Lung microvascular endothelial cell (primary cell): ENCODE measurements around the gene FRY. TPM values are rescaled to one million over a fixed set of nuclear protein-coding genes. Genes with fewer than 3 reads are reported as not detected.

Experiments
- DNase-seq, 2 donors: peaks; one replicate each; pipeline versions ENCODE4 v3.0.0 to v3.0.0-alpha.2; 2010; ENCODE audit warnings: low read depth in 2 of 2
- total RNA-seq: library from RNA; depleted of rRNA; stranded (reverse); fragments of >200 nt; gene quantifications from 2 replicates; pipeline ENCODE4 v1.2.1, GENCODE V29; 2014

FRY gene
- total RNA-seq, 1 donor from 2014 or later = 156 TPM

DNA sequence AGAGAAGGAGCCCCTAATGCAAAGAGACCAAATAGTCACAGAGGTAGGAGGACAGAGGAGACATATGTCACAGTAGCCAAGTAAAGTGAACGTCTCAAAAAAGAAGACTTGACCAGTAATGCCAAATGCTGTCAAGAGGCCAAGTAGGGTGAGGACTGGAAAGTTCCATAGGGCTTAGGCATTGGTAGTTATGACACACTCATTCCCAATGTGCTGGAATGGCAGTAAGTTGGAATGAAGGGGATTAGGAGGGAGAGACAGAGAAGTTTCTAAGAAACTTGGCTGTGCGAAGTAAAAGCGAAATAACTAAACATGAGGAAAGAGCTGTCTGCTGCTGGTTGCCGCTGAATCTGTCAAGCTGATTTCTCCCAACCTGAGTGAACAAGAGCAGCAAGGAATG, 14.9 kb upstream of the FRY start:
- no peak for DNase-seq

DNA sequence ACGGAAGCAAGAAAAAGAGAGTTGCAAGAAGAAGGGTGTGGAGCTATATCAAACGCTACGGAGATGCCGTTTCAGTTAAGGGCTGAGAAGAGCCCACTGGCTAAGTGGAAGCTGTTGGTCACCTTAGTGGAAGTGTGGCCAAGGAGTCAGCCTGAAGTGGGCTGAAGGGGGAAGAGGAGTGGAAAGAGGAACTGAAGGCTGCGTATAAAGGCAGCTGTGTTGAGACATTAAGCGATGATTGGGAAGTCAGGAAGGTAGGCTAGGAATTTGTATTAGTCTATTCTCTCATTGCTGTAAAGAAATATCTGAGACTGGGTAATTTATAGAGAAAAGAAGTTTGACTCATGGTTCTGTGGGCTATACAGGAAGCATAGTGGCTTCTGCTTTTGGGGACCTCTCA, 14.1 kb upstream of the FRY start:
- DNase-seq = no peak

DNA sequence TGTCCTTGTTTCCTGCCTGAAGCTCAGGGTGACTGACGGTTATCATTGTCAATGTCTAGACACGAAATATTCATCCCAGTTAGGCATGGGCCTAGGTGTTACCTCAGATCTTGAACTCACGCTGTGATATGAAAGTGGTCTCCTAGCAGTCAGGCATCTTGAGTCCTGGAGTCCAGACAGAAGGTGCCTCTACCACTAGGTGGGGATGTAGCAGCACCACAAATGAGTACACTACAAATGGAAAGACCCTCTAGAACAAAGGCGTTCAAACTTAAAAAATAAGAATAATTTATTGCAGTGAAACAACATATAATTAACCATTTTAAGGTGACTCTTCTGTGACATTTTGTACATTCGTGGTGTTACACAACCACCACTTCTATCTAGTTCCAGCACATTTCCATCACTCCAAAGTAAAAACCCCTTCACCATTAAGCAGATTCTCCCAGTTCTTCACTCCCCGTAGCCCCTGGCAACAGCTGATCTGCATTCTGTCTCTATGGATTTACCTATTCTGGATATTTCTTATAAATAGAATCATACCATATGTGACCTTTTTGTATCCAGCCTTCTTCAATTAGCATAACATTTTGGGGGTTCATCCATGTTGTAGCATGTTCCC, 11.9 kb upstream of the FRY start:
- peak; percentile 84 to 88 for DNase-seq

DNA sequence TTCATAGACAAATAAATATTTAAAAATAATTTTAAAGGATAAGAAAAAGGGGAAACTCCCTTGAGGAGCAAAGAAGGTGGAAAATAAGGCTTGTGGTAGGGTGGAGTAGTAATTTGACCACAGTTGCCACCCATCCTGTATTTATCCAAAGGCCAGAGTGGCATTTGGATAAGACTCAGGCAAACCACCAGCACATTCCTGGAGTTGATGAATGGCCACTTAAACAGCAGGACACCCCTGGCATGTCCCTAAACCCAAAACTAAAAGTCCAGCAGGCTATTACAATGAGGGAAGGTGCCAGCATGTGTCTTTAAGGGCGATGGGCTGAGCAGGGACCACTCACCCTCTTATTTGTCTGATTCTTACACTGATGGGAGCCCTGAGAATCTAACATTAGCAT, 9.8 kb upstream of the FRY start:
- no peak for DNase-seq

DNA sequence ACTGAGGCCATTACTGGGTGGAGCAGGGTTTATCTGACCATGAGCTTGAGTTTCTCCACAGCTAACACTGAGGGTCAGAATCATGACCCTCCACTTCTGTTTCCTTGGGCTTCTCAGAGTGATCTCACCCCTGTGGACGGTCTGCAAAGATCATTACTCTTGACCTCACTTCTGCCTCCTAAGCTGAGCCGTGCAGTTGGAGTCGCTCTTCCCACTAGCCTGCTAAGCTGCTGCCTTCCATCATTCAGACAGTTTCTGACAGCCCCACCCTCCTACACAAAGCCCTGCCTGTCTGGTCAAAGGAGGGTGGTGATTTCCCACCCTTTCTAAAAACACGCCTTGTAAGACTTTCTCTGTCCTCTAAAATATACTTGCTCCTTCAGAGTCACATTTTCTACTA, 9.3 kb upstream of the FRY start:
- peak in 1 of 2 donors; percentile 23 for DNase-seq

DNA sequence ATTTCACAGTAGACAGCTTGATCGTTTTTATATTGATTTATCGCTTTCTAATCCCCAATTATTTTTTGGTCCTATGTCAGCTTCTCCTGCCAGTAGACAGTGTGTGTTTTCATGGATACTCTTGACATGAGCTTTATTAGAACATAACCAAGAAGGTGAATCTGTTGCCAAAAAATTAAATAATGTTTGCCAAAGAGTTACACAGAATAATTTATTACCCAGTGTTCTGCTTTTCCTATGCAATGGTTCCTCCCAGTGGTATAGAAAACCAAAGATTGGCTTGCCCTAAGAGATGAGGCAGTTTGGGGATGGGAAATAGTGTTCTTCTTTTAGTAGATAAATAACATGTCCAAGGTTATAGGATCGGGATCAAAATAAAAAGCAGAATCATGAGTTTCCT, 8.5 kb upstream of the FRY start:
- DNase-seq = no peak

DNA sequence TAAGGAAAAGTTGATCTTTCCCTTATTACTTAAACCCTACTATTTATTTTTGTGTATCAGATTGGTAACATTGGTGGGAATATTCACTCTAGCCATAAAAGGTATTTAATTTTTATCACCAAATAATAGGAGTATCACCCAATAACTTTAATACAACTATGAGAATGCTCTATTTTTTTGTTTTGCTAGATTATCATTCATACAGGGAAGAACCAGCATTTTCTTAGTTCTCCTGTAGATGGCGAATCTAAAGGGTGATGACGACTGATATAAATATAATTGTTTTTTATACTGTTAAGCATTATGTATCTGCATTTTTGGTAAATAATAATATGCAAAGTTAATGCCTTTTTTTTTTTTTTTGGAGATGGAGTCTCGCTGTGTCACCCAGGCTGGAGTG, 7.9 kb upstream of the FRY start:
- DNase-seq = peak in 1 of 2 donors; percentile 39

DNA sequence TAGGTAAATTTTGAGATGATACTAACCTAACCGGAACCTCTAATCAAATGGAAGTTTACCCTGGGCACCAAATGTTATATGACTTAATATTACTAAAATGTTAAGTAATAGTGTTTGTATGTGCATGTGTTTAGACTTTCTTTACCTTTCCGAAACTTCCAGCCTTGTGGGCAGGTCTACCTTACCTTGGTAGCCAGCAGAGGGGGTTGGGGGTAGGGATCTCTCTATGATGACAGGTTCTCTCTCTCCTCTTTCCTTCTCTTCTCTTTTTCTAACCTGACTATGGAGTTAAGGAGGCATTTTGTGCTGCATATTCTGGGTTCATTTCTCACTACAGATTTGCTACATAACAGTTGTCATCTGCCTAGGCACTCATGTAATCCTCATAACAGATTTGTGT, 6.8 kb upstream of the FRY start:
- no peak for DNase-seq

DNA sequence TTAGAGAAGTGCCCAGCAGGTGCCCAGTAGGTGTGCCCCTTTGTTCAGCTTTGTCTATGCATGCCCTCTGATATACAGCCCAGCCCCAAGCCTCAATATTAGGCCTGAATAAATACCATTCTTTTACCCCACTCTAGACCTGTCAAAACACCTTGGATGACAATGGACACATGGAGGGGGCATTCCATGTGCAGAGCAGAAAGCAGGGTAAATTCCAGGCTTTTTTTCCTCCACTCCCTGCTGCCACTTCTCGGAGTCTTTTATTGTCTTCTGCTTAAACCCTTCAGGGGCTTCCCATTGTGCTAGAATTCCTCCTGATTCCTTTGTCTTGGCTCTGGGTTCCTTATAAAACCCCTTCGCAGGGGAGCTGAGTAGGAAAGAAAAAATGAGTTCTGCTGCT, 5.8 kb upstream of the FRY start:
- DNase-seq = no peak

DNA sequence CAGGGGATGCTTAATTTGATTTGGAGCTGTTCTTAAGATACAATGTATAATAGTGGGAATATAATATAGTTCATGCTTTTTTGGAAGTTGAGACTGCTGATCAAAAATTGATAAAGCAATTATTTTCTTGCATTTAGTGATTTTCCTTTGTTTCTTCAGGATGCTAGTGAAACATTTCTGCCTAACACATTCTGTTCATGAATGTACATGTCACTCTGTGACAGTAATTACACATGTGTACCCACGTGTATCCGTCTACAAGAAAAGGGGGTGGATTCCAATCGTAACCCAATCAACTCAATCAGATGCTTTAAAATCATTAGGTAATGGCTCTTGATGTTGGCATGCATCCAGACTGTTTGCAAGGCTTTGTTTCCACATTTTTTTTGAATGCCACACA, 5.0 kb upstream of the FRY start:
- DNase-seq = no peak

DNA sequence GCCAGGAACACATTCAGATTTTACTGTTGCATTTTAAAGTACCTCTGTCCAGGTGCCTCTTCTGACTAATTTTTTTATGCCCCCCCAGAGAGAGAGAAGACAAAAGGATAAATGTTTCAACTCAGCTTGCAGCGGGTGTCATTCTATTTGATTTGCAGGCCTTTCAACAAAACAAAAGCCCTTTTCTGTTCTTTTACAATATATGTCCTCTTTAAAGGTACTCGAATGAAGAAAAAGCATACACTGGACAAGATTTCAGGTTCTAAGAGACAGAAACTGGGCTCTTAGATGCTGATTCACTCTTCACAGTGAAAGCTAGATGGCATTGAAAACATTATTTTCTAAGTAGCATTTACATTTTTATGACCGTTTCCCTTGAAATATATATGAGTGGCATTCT, 2.9 kb upstream of the FRY start:
- DNase-seq = no peak

DNA sequence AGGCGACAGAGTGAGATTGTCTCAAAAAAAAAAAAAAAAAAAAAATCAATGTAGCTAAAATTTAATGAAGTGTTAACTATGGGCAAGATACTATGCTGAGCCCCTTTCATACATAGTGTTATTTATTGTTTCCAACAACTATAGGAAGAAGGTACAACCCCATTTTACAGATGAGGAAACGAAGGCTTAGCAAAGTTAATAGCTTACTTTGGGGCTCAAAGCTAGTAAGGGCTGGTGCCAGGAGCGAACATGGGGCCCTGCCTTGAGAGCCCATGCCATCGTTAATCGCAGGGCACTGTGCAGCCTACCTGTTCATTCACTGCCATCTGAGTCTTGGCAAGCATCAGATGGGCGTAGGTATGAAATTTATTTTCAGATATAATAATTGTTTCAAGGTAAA, 1.9 kb upstream of the FRY start:
- DNase-seq = no peak

DNA sequence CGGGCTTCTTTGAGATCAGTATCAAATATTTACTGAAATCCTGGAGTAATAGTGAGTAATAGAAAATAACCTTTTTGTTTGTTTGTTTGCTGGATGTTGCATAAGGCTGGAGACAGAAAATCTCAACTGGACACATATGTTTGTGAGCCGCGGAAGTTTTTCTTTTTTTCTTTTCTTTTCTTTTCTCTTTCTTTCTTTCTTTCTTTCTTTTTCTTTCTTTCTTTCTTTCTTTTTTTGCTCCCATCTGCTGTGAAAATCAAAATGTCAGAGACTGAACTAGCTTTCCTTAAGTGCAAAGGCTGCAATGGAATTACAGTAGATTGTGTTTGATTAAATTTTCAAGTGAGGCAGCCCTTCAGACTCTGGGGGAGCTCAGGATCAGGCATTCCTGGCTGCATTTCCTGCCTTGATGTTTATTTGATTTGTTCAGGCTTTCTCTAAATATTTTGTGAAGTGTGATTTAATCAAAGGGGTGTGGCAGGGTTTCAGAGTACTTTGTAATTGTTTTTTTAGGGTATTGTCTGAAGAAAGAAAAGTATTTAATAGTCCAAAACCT, 319 bp downstream of the FRY start:
- peak in 1 of 2 donors; percentile 4 for DNase-seq

DNA sequence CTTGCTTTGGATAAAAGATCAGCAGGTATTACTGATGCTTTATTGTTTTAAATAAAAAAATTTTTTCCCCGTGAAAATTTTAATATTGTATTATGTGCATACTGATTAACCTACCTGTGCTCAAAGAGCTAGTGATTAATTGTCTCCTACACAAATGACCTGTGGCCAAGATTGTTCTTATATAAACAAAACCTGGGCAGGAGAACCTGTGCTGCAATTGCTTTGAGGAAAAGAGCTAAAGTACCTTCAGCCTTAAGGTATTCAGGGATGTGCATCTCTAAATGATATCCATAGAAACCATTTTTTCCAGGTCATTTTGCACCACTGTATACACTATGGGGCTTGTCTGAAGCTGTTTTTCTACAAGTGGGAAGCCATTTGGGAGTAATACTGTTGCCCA, 1.2 kb downstream of the FRY start:
- DNase-seq = no peak

DNA sequence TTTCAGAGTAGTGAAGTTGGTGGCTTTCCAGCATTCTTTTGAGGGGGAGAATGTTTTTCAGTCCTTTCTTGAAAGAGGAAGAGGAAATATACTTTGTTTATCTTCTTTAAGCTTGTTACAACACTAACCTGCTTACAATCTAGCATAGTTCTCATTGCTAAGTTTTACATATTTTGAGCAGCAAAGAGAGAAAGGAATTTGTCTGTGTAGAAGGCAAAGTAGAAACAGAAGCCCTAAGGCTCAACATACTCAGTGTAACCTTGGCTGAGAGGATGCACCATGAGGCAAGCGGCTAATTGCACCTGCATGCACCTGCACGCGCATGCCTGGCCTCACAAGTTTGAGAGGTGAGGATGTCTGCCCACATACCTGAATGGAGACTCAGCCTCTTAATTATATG, 2.2 kb downstream of the FRY start:
- no peak for DNase-seq

DNA sequence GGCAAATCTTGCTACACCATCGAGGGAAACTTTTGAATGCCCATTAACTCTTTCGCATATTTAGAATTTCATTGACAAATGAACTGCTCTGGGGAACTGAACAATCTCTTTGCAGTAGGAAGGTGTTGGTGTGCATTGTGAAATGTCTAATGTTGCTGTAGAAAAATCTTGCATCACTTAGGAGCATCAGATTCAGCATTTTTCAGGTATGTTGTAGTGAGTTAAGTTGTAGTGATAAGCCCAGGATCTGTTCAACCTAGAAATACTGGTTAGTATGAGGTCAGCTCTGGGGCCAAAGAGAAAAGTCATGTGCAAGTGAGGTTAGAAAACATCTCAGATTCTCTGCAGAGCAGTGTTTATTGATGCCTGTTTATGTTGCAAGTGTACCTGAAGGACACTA, 4.1 kb downstream of the FRY start:
- no peak for DNase-seq

DNA sequence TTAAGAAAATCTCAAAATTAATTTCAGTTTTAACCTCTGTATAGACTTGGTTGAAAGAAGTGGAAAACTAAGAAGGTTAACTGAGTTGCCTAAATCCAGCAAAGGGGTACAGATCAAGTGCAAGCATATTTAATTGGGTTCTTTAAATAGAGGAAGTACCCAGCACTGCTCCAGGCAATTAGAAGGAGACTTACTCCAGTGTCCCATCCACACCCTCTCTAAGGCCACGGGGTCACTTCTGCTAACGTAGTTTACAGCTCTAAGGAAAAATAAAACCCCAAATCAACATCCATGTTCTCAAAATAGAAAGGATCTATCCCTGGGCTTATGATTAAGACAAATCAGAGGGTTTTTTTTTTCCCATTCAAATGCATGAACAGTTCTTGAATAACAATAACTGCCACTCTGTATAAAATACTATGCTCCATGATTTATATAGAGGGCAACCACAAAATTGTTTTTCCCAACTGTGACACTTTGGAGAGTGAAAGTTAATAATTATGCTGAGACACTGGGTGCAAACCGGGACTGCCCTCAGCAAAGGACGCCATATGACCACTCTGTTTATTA, 4.6 kb downstream of the FRY start:
- no peak for DNase-seq

DNA sequence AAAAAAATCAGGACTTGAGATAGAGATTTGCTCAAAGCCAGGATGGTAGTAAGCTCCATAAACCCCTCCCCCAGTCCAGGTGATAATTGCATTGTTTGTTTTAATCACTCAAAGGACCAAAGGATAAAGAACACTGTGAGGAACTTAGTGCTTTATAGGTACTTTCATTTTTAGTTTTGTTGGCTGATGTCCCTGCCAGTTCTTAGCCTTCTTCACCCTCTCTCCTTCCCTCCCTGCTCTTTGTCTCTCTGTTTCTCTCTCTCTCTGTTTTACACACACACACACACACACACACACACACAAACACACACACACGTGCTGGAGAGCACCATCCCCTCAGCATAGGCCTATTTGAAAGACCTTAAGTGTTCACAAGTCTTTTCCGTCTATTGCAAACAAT, 5.2 kb downstream of the FRY start:
- DNase-seq = no peak

DNA sequence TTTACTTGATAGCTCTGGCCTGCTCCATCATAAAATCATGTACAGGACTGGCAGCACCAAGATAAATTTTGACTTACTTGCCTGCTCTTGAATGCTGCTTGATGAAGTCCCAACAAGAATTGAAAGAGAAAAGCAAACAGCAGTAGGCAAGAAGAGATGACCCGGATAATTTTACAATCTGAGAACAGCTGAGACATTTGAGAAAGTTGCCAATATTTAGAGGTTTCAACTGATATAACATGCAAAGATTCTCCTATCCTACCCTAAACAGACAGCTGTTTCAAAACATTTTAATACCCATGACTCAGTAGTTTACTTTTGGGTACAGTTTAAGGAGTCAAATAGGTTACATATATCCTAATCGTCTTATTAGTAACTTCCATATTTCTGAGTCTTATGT, 5.9 kb downstream of the FRY start:
- no peak for DNase-seq

DNA sequence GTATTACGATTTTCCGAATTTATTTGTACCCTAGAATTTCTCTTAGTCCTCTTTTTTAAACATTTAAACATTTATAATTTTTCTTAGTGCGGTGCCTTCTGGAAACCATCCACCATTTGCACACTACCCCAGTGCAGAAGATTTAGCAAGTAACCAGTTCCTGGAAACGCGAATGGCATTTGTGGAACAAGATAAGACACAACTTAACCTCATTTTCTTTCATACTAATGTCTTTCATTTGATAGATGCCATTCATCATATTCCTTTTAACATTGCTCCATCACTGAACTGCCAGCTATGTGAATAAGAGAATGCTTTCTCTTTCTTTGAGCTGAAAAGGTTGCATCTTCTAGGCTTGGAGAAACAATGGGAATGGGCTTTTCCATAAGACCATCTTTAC, 6.8 kb downstream of the FRY start:
- DNase-seq = no peak

DNA sequence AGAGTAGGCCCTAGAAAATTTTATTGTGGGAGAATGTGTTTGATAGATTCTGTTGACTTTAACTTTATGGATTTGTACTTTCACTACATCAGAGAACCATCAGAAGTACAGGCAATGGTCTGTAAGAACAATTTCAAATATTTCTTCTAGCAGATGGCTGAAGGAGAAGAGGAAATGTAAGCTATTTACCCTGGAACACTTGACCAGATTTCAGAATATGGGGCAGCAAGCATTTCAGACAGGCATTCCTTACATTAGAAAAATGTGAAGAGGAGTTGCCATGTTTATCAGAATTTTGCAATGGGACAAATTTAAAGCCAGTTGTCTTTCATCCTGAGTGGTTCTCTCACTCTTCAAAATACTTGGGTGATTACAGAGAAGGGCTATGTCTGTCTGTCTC, 7.5 kb downstream of the FRY start:
- DNase-seq = no peak

DNA sequence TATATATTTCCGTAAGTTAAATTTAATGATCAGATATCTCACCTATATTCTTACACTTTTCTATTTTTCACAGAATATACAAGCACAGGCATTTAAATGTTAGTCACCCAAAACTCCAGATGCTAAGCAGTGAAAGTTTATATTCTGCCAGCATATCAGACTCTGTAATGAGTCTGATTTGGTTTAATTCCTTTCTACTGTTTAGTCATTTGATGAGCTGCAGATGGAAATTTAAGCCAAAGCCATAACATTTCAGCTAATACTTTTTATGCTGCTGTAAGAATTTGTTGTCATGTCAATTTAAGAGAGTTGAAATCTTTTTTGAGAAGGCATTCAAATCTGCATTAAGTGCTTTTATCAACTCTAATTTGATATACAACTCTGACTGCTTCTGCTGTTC, 8.0 kb downstream of the FRY start:
- DNase-seq = no peak

DNA sequence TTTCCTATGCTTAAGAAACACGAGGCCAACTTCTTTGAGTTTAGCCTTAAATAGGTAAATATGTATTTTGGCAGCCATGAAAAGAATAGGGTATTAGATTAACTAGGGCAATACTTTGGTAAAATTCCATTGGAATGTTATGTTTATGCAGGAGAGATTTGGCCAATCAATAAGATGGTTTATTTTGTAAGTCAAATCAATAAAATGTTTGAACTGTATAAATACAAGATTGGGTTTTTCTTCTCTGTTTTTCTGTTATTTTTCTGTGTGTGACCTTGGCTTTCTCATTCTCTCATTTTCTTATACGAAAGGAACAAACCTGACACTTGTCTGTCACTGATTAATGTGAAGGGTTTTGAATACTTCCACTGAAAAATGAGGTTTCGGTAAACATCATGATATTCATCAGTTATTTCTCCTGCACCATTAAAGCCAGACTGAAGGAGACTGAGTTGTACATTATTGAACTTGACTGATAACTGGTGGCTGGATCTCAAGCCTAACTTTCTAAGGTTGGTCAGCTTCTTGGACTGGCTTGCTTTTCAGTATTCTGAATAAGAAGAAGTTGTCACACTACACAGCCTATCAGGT, 8.6 kb downstream of the FRY start:
- no peak for DNase-seq
